A673 (cell line): ENCODE measurements around the gene KIF22.

Experiments used
- EZH2 ChIP-seq: fragments of 200-600 bp; sonication (generic); IDR thresholded peaks from 2 replicates; pipeline ENCODE4 v1.6.1; 2017; ENCODE audit warnings: borderline replicate concordance, low read depth, mild to moderate bottlenecking, mixed read lengths, antibody characterized with exemption, low read length; ENCODE audit not compliant: poor library complexity, severe bottlenecking
- TF ChIP-seq, protein P1 (sequence below): fragments of 300-800, 200-600 bp; sonication (generic); conservative IDR thresholded peaks from 2 replicates; pipeline ENCODE4 v1.5.1; 2017; ENCODE audit warnings: low read depth, mild to moderate bottlenecking, antibody characterized with exemption, low read length, moderate library complexity, mixed read lengths

GRCh38 chr16:29837841-29838240 lies 47.3 kb downstream of the KIF22 start:
- TF ChIP-seq, protein P1, sequence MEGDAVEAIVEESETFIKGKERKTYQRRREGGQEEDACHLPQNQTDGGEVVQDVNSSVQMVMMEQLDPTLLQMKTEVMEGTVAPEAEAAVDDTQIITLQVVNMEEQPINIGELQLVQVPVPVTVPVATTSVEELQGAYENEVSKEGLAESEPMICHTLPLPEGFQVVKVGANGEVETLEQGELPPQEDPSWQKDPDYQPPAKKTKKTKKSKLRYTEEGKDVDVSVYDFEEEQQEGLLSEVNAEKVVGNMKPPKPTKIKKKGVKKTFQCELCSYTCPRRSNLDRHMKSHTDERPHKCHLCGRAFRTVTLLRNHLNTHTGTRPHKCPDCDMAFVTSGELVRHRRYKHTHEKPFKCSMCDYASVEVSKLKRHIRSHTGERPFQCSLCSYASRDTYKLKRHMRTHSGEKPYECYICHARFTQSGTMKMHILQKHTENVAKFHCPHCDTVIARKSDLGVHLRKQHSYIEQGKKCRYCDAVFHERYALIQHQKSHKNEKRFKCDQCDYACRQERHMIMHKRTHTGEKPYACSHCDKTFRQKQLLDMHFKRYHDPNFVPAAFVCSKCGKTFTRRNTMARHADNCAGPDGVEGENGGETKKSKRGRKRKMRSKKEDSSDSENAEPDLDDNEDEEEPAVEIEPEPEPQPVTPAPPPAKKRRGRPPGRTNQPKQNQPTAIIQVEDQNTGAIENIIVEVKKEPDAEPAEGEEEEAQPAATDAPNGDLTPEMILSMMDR: no peak
- TF ChIP-seq EZH2: no peak
